ENCODE results near the gene MYO7A.

Gene MYO7A

GRCh38 chr11:77139201-77139600 is 11.2 kb downstream of the MYO7A start:
- Histone ChIP-seq H3K4me3 (ENCODE audit: insufficient read depth in 1 of 2, low read depth in 1 of 2, low read length in 2 of 2) (no peak overlapping the region), H3K36me3 (ENCODE audit: control insufficient read depth in 1 of 2, insufficient read depth in 2 of 2, low read depth in 1 of 2, low read length in 2 of 2) (no peaks in the 10 kb centered on the region), H2BK5ac (ENCODE audit: low read depth, low read length, poor library complexity, severe bottlenecking) (no peak overlapping the region), H3K27me3 (ENCODE audit: control insufficient read depth in 1 of 2, insufficient read depth in 1 of 2, low read length in 2 of 2) (peaks cover 0 to 3% of the 10 kb centered on the region in 2 experiments), H4K8ac (ENCODE audit: low read length) (no peak overlapping the region), H2AFZ (ENCODE audit: low read depth, low read length) (no peak overlapping the region), H3K4ac (ENCODE audit: low read depth in 1 of 2, low read length in 2 of 2) (no peak overlapping the region), H3K79me1 (replicated peaks; ENCODE audit: low read length, poor library complexity, severe bottlenecking) (no peaks in the 10 kb centered on the region), H2BK12ac (ENCODE audit: low read length in 2 of 2) (no peak overlapping the region), H3K18ac (ENCODE audit: low read depth in 1 of 2, low read length in 2 of 2) (no peak overlapping the region), H2BK120ac (ENCODE audit: low read depth, low read length) (no peak overlapping the region), H3K14ac (ENCODE audit: low read length in 2 of 2) (no peak overlapping the region), H3K9me3 (ENCODE audit: control insufficient read depth, low read length) (no peaks in the 10 kb centered on the region), H2AK5ac (ENCODE audit: low read length, severe bottlenecking) (no peak overlapping the region), H3K4me2 (ENCODE audit: low read length, poor library complexity, severe bottlenecking) (no peak overlapping the region), H3K27ac (ENCODE audit: low read length, poor library complexity, severe bottlenecking) (no peak overlapping the region), H3K4me1 (ENCODE audit: control insufficient read depth, insufficient read depth, low read depth, low read length) (peaks cover 6% of the 10 kb centered on the region), H2BK15ac (ENCODE audit: low read depth, poor library complexity, severe bottlenecking) (no peak overlapping the region), H3K23ac (ENCODE audit: low read length in 2 of 2) (no peak overlapping the region), H3K9ac (ENCODE audit: low read length) (no peak overlapping the region), H4K91ac (ENCODE audit: low read length) (no peak overlapping the region)
- no peak for DNase-seq
- WGBS, result 97% methylated on average over 8 of the region's 8 CpGs

- H2BK15ac ChIP-seq (ENCODE audit: low read depth, poor library complexity, severe bottlenecking), result no peak overlapping the region
- H3K27me3 ChIP-seq (ENCODE audit: control insufficient read depth in 1 of 2, insufficient read depth in 1 of 2, low read length in 2 of 2), result peaks cover 0 to 3% of the 10 kb centered on the region in 2 experiments
- H3K14ac ChIP-seq (ENCODE audit: low read length in 2 of 2), result no peak overlapping the region
- peak overlapping the region; percentile 43 for H4K91ac ChIP-seq (ENCODE audit: low read length)
- 38% methylated on average over 4 of the region's 8 CpGs for WGBS
- peak overlapping the region in 1 of 2 experiments; percentile 73 for H2BK12ac ChIP-seq (ENCODE audit: low read length in 2 of 2)
- H2BK120ac ChIP-seq (ENCODE audit: low read depth, low read length), result no peak overlapping the region
- H2AK5ac ChIP-seq (ENCODE audit: low read length, severe bottlenecking), result no peak overlapping the region
- no peak overlapping the region for H3K4me3 ChIP-seq (ENCODE audit: insufficient read depth in 1 of 2, low read depth in 1 of 2, low read length in 2 of 2)
- peaks cover 6% of the 10 kb centered on the region for H3K4me1 ChIP-seq (ENCODE audit: control insufficient read depth, insufficient read depth, low read depth, low read length)
- H4K8ac ChIP-seq (ENCODE audit: low read length), result peak overlapping the region; percentile 16
- H3K9me3 ChIP-seq (ENCODE audit: control insufficient read depth, low read length), result no peaks in the 10 kb centered on the region
- H3K23ac ChIP-seq (ENCODE audit: low read length in 2 of 2), result peak overlapping the region in 1 of 2 experiments; percentile 76
- peak overlapping the region; percentile 26 to 42 for H3K18ac ChIP-seq (ENCODE audit: low read depth in 1 of 2, low read length in 2 of 2)
- no peak overlapping the region for H3K27ac ChIP-seq (ENCODE audit: low read length, poor library complexity, severe bottlenecking)
- H2AFZ ChIP-seq (ENCODE audit: low read depth, low read length), result peak overlapping the region; percentile 29
- no peak overlapping the region for H3K4me2 ChIP-seq (ENCODE audit: low read length, poor library complexity, severe bottlenecking)
- H3K36me3 ChIP-seq (ENCODE audit: control insufficient read depth in 1 of 2, insufficient read depth in 2 of 2, low read depth in 1 of 2, low read length in 2 of 2), result no peaks in the 10 kb centered on the region
- no peak overlapping the region for H3K4ac ChIP-seq (ENCODE audit: low read depth in 1 of 2, low read length in 2 of 2)
- peak overlapping the region; percentile 3 for H3K9ac ChIP-seq (ENCODE audit: low read length)
- no peaks in the 10 kb centered on the region for H3K79me1 ChIP-seq (replicated peaks; ENCODE audit: low read length, poor library complexity, severe bottlenecking)
- no peak for DNase-seq
- no peak overlapping the region for H2BK5ac ChIP-seq (ENCODE audit: low read depth, low read length, poor library complexity, severe bottlenecking)
Measured at GRCh38 chr11:77140231-77140851, 12.3 kb downstream of the MYO7A start.

- Histone ChIP-seq H2BK120ac (ENCODE audit: low read depth, low read length) (no peak overlapping the region), H2AFZ (ENCODE audit: low read depth, low read length) (no peak overlapping the region), H3K4me2 (ENCODE audit: low read length, poor library complexity, severe bottlenecking) (no peak overlapping the region), H2BK15ac (ENCODE audit: low read depth, poor library complexity, severe bottlenecking) (no peak overlapping the region), H3K4me3 (ENCODE audit: insufficient read depth in 1 of 2, low read depth in 1 of 2, low read length in 2 of 2) (no peak overlapping the region), H3K79me1 (replicated peaks; ENCODE audit: low read length, poor library complexity, severe bottlenecking) (no peaks in the 10 kb centered on the region), H3K23ac (ENCODE audit: low read length in 2 of 2) (no peak overlapping the region), H3K9ac (ENCODE audit: low read length) (peak overlapping the region; percentile 3), H3K9me3 (ENCODE audit: control insufficient read depth, low read length) (no peaks in the 10 kb centered on the region), H2BK5ac (ENCODE audit: low read depth, low read length, poor library complexity, severe bottlenecking) (no peak overlapping the region), H4K8ac (ENCODE audit: low read length) (no peak overlapping the region), H2BK12ac (ENCODE audit: low read length in 2 of 2) (no peak overlapping the region), H4K91ac (ENCODE audit: low read length) (no peak overlapping the region), H3K27ac (ENCODE audit: low read length, poor library complexity, severe bottlenecking) (no peak overlapping the region), H2AK5ac (ENCODE audit: low read length, severe bottlenecking) (no peak overlapping the region), H3K14ac (ENCODE audit: low read length in 2 of 2) (no peak overlapping the region), H3K36me3 (ENCODE audit: control insufficient read depth in 1 of 2, insufficient read depth in 2 of 2, low read depth in 1 of 2, low read length in 2 of 2) (no peaks in the 10 kb centered on the region), H3K27me3 (ENCODE audit: control insufficient read depth in 1 of 2, insufficient read depth in 1 of 2, low read length in 2 of 2) (peaks cover 0 to 8% of the 10 kb centered on the region in 2 experiments), H3K18ac (ENCODE audit: low read depth in 1 of 2, low read length in 2 of 2) (no peak overlapping the region), H3K4me1 (ENCODE audit: control insufficient read depth, insufficient read depth, low read depth, low read length) (peaks cover 6% of the 10 kb centered on the region), H3K4ac (ENCODE audit: low read depth in 1 of 2, low read length in 2 of 2) (no peak overlapping the region)
- WGBS, result 82% methylated on average over 3 of the region's 4 CpGs
- DNase-seq, result peak; percentile 40
Measured at GRCh38 chr11:77141034-77141433, 13.0 kb downstream of the MYO7A start.

GRCh38 chr11:77141475-77141874 is 13.4 kb downstream of the MYO7A start:
- no peak overlapping the region for H2BK5ac ChIP-seq (ENCODE audit: low read depth, low read length, poor library complexity, severe bottlenecking)
- no peak overlapping the region for H3K4me3 ChIP-seq (ENCODE audit: insufficient read depth in 1 of 2, low read depth in 1 of 2, low read length in 2 of 2)
- H3K4me2 ChIP-seq (ENCODE audit: low read length, poor library complexity, severe bottlenecking), result no peak overlapping the region
- no peaks in the 10 kb centered on the region for H3K9me3 ChIP-seq (ENCODE audit: control insufficient read depth, low read length)
- no peak overlapping the region for H4K8ac ChIP-seq (ENCODE audit: low read length)
- no peak overlapping the region for H3K18ac ChIP-seq (ENCODE audit: low read depth in 1 of 2, low read length in 2 of 2)
- no peak overlapping the region for H4K91ac ChIP-seq (ENCODE audit: low read length)
- DNase-seq, result no peak
- no peak overlapping the region for H2AK5ac ChIP-seq (ENCODE audit: low read length, severe bottlenecking)
- H3K14ac ChIP-seq (ENCODE audit: low read length in 2 of 2), result no peak overlapping the region
- 97% methylated on average over 4 of the region's 4 CpGs for WGBS
- H2BK120ac ChIP-seq (ENCODE audit: low read depth, low read length), result no peak overlapping the region
- no peak overlapping the region for H3K23ac ChIP-seq (ENCODE audit: low read length in 2 of 2)
- H3K4me1 ChIP-seq (ENCODE audit: control insufficient read depth, insufficient read depth, low read depth, low read length), result peaks cover 6% of the 10 kb centered on the region
- H3K27ac ChIP-seq (ENCODE audit: low read length, poor library complexity, severe bottlenecking), result no peak overlapping the region
- H3K79me1 ChIP-seq (replicated peaks; ENCODE audit: low read length, poor library complexity, severe bottlenecking), result no peaks in the 10 kb centered on the region
- no peak overlapping the region for H3K4ac ChIP-seq (ENCODE audit: low read depth in 1 of 2, low read length in 2 of 2)
- no peak overlapping the region for H2BK12ac ChIP-seq (ENCODE audit: low read length in 2 of 2)
- no peak overlapping the region for H2AFZ ChIP-seq (ENCODE audit: low read depth, low read length)
- peaks cover 2 to 10% of the 10 kb centered on the region in 2 experiments for H3K27me3 ChIP-seq (ENCODE audit: control insufficient read depth in 1 of 2, insufficient read depth in 1 of 2, low read length in 2 of 2)
- no peak overlapping the region for H2BK15ac ChIP-seq (ENCODE audit: low read depth, poor library complexity, severe bottlenecking)
- no peak overlapping the region for H3K9ac ChIP-seq (ENCODE audit: low read length)
- no peaks in the 10 kb centered on the region for H3K36me3 ChIP-seq (ENCODE audit: control insufficient read depth in 1 of 2, insufficient read depth in 2 of 2, low read depth in 1 of 2, low read length in 2 of 2)

Data from mesenchymal stem cell (in vitro differentiated cells and primary cell).